HAP-1 (cell line): ENCODE measurements around the gene SLC41A3.

Experiments
- DNase-seq, 2 experiments: peaks; one replicate each; pipeline ENCODE4 v3.0.0-alpha.2; 2016 to 2020; ENCODE audit warnings: low spot score in 2 of 2
- H3K27me3 ChIP-seq: fragments of 250-450 bp; sonication (Bioruptor Pico); 2 replicates; pipeline ENCODE4 v1.5.1; 2020; ENCODE audit warnings: low read depth, mild to moderate bottlenecking, moderate library complexity
- H3K36me3 ChIP-seq: fragments of 250-450 bp; sonication (Bioruptor Pico); replicated peaks from 2 replicates; pipeline ENCODE4 v1.5.1; 2020; ENCODE audit warnings: mild to moderate bottlenecking
- H3K4me1 ChIP-seq: fragments of 250-450 bp; sonication (Bioruptor Pico); 2 replicates; pipeline ENCODE4 v1.5.1; 2020; ENCODE audit warnings: mild to moderate bottlenecking
- H3K4me3 ChIP-seq: fragments of 250-450 bp; sonication (Bioruptor Pico); 2 replicates; pipeline ENCODE4 v1.5.1; 2020; ENCODE audit warnings: mild to moderate bottlenecking, moderate library complexity
- H3K9me3 ChIP-seq: fragments of 250-450 bp; sonication (Bioruptor Pico); 2 replicates; pipeline ENCODE4 v1.5.1; 2020; ENCODE audit warnings: mild to moderate bottlenecking, moderate library complexity
- in situ Hi-C: fragments of 300-500 bp; cut with MboI; formaldehyde crosslinking; loops from 3 replicates; pipeline ENCODE4 v1.14.3; 2020; ENCODE audit warnings: low sequenced_read_pairs, inconsistent platforms, mixed read lengths

The SLC41A3 gene

DNA sequence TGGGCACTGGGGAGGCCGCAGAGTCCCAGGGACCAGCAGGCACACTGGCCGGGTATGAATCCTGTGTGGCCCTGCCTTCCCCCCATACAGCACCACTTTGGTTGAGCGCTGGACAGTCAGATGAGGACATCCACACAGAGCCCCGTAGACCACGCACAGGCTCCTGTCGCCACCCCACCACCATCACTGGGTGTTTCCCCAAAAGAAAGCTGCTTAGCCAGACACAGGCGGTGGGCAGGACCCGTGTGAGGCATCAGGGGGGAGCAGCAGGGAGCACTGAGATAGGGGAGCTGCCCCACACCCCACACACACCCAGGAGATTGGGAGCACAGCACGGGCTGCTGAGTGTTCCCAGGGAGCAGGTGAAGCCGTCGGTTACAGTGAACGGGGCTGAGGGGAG lies 42.4 kb upstream of the SLC41A3 start:
- Histone ChIP-seq H3K4me3 (no peak overlapping the region), H3K4me1 (no peaks in the 10 kb centered on the region), H3K36me3 (no peaks in the 10 kb centered on the region), H3K27me3 (no peaks in the 10 kb centered on the region), H3K9me3 (no peaks in the 10 kb centered on the region)
- DNase-seq: no peak
- in situ Hi-C loops: no loop called here

DNA sequence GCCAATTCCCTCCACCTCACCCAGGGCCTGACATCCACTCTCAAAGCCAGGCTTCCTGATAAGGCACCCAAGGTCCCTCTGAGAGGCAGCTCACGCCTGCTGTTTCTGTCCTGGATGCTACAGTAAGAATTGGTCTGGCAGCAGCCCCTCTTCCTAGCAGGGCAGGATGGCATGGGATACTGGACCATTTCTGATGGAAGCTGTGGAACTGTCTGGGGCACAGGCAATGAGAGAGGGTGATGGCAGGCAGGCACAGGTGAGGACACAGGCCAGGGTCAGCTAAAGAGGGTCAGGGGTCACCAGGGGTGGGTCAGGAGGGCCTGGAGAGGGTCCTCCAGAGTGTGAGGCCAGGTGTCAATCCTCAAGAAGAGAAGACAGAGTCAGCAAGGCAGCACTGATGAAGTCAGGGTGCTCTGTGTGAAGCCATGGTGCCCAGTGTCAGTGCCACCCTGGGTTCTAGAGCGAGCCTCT lies 41.9 kb upstream of the SLC41A3 start:
- DNase-seq: peak in 1 of 2 experiments; percentile 4
- no peaks in the 10 kb centered on the region for H3K36me3 ChIP-seq
- no peaks in the 10 kb centered on the region for H3K9me3 ChIP-seq
- in situ Hi-C loops: no loop called here
- no peak overlapping the region for H3K4me3 ChIP-seq
- no peaks in the 10 kb centered on the region for H3K4me1 ChIP-seq
- H3K27me3 ChIP-seq: no peaks in the 10 kb centered on the region

DNA sequence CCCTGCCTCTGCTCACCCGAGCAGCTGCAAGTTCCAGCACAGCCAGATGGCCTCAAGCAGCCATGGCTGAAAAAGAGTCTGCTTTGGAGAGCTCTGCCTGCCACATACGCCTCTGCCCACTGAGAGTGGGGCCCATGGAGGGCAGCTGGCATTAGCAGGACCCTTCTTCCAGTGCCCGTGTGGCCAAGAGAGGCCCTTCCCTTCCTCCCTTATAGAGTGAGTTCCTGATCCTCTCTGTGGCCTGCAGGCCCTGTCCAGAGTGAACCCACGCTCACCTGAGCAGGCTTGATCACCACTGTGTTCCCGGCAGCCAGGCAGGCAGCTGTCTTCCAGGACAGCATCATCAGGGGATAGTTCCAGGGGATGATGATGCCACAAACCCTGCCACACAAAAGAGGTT lies 41.4 kb upstream of the SLC41A3 start:
- DNase-seq: peak in 1 of 2 experiments; percentile 2
- no peaks in the 10 kb centered on the region for H3K36me3 ChIP-seq
- H3K9me3 ChIP-seq: no peaks in the 10 kb centered on the region
- H3K4me1 ChIP-seq: no peaks in the 10 kb centered on the region
- in situ Hi-C loops: no loop called here
- H3K4me3 ChIP-seq: no peak overlapping the region
- no peaks in the 10 kb centered on the region for H3K27me3 ChIP-seq

DNA sequence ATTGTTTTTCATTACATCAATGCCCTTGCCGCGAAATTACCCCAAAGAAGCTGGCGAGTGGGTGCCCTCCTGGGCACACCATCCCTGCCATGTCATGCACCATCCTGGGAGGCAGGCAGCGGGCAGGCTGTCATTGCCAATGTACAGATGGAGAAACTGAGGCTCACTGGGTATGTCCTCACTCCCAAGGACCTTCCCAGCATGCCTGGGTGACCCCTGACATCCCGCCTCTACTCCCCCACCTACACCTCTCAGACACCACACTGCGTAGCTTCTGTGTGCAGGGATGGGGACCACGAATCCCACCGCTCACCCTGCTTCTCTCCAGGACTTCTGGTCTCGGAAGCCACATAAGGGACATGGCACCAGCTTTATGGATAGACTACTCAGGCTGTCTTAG lies 41.0 kb upstream of the SLC41A3 start:
- DNase-seq: peak in 1 of 2 experiments; percentile 4
- Histone ChIP-seq H3K36me3 (no peaks in the 10 kb centered on the region), H3K9me3 (no peaks in the 10 kb centered on the region), H3K27me3 (no peaks in the 10 kb centered on the region), H3K4me3 (no peak overlapping the region), H3K4me1 (no peaks in the 10 kb centered on the region)
- in situ Hi-C loops: no loop called here

DNA sequence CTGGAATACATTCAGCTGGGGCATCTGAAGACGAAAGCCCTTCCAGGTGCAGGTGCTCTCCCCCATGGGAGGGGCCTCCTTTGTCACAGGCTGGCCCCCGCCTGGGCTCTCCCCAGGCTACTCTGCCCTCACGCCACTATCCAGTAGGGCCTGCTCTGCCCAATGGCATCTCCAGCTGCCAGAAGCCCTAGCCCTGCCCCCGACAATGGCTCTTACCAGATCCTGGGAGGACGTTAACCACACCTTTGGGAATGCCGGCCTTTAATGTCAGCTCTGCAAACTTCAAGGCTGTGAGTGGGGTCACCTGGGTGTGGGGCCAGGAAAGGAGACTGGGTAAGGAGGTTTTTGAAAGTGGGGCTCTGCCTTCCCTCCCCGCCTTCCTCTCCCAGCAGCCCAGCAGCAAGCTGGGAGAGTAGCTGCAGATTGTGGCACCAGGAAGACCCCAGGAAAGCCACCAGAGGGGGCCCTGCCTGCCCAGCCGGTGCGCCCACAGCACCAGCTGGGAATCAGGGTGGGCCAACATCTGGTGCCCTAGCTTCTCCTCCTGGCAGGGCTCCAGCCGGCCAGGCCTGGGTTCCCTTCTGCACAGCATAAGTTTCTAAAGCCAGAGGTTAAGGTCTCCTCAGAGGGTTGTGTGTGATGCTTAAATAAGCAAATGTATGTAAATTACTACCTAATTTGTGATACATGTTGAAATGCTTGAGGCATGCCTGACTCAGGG lies 40.4 kb upstream of the SLC41A3 start:
- in situ Hi-C loops: no loop called here
- Histone ChIP-seq H3K36me3 (no peaks in the 10 kb centered on the region), H3K27me3 (no peaks in the 10 kb centered on the region), H3K9me3 (no peaks in the 10 kb centered on the region), H3K4me3 (no peak overlapping the region), H3K4me1 (no peaks in the 10 kb centered on the region)
- DNase-seq: peak in 1 of 2 experiments; percentile 7

DNA sequence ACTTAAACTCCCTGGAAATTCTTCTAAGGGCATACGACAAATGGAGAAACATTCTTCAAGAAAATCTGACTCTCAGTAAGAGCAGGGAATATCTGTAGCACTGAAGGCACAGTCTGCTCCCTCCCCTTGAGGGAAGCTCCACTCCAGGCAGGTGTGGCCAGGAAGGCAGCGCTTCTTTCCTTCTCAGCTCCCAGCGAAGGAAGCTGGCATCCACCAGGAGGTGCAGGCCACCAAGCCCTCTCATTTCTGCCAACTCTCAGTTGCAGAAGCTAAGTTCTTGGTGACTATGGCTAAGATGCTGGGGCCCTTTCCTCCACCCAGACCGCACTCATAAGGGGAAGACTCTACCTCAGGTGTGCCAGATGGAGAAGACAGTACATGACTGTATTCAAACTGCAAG lies 37.7 kb upstream of the SLC41A3 start:
- no peak for DNase-seq
- Histone ChIP-seq H3K27me3 (no peaks in the 10 kb centered on the region), H3K9me3 (no peaks in the 10 kb centered on the region), H3K4me1 (no peaks in the 10 kb centered on the region), H3K4me3 (no peak overlapping the region), H3K36me3 (no peaks in the 10 kb centered on the region)
- in situ Hi-C loops: no loop called here

DNA sequence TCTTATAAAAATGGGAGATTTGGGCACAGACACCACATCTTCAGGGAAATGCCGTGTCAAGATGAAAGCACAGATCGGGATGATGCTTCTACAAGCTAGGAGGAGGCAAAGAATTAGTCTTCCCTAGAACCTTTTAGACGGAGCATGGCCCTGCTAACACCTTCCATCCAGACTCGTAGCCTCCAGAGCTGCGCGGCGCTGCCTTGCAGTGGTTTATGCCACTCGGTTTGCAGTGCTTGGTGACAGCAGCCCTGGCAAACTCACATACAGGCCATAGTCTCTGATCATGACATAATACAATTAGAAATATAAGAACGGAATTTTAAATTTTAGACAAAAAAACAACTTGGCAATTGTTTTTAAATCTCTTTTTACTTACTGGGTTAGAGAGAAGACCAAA lies 37.1 kb upstream of the SLC41A3 start:
- Histone ChIP-seq H3K36me3 (no peaks in the 10 kb centered on the region), H3K27me3 (no peaks in the 10 kb centered on the region), H3K4me3 (no peak overlapping the region), H3K9me3 (no peaks in the 10 kb centered on the region), H3K4me1 (no peaks in the 10 kb centered on the region)
- in situ Hi-C loops: no loop called here
- no peak for DNase-seq

DNA sequence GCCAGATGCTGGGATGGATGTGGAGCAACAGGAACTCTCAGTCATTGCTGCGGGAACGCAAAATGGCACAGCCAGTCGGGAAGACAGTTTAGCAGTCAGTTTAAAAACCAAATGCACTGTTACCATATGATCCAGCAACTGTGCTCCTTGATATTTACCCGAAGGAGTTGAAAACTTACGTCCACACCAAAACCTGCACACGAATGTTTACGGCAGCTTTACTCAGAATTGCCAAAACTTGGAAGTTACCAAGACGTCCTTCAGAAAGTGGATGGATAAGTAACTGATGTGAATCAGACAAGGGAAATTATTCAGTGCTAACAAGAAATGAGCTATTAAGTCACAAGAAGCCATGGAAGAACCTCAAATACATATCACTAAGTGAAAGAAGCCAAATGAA lies 36.1 kb upstream of the SLC41A3 start:
- no peaks in the 10 kb centered on the region for H3K27me3 ChIP-seq
- H3K36me3 ChIP-seq: no peaks in the 10 kb centered on the region
- in situ Hi-C loops: no loop called here
- no peak for DNase-seq
- no peak overlapping the region for H3K4me3 ChIP-seq
- H3K9me3 ChIP-seq: no peaks in the 10 kb centered on the region
- H3K4me1 ChIP-seq: no peaks in the 10 kb centered on the region

DNA sequence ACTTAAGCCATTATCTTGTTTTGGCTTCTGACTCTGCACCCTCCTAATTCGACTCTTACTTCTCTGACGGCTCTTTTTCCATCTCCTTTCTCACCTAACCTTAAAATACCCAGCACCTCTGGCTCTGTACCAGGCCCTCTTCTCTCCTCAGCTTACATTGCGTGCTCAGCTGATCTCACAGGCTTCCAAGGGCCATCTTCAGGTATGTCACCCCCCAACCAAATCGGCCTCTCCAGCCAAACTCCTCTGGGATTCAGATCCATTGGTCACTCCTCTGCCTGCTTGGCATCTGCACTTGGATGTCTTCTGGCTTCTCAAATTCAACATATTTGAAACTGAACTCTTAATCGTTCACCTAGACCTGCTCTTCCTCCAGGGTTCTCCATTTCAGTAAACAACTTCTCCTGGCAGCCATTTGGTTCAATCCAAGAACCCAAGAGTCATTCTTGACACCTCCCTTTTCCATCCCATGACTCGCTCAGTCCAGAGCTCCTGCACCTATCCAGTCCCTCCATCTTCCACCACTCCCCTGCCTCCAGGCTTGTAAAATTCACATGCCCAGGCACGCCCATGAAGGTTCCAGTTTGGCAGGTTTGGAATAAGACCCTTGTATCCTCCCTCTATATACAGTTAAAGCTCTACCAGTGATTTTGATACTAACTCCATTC lies 35.2 kb upstream of the SLC41A3 start:
- H3K27me3 ChIP-seq: no peaks in the 10 kb centered on the region
- in situ Hi-C loops: no loop called here
- no peak for DNase-seq
- no peak overlapping the region for H3K4me3 ChIP-seq
- no peaks in the 10 kb centered on the region for H3K4me1 ChIP-seq
- H3K36me3 ChIP-seq: no peaks in the 10 kb centered on the region
- H3K9me3 ChIP-seq: no peaks in the 10 kb centered on the region

DNA sequence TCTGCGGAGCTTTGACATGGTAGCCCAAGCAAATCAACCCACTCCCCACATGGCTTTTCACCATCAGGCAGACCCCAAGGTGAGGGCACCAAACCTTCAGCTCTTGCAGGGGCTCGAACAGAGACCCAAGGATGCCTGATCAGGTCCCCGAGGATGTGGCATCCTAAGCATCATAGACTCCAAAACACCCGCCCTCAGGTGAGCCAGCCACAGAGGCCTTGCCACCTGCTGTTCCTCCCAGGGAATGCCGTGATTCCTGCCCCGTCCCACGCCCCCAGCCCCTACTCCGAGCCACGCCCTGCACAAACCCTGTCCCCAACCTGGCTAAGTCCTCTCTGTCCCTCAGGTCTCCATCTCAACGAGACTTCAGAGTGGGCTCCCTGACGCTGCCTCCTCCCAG lies 34.7 kb upstream of the SLC41A3 start:
- DNase-seq: no peak
- Histone ChIP-seq H3K27me3 (no peaks in the 10 kb centered on the region), H3K4me1 (no peaks in the 10 kb centered on the region), H3K36me3 (no peaks in the 10 kb centered on the region), H3K9me3 (no peaks in the 10 kb centered on the region), H3K4me3 (no peak overlapping the region)
- in situ Hi-C loops: no loop called here

DNA sequence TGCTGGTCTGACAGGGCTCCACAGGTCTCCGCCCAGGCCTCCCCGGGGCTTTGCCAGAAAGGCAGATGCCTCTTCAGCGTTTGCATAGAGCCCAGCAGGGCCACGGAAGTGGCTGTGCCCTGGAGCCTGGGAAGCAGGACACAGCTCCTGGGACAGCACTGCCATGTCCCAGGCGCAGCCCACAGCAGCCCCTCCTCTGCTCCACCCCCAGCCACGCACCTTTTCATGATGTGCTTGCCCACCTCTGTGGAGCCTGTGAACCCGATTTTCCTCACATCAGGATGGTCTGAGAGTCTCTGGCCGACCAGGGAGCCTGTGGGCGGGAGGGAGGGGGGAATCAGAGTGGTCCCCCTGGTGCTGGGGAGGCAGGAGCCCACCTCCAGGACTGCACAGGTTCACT lies 33.9 kb upstream of the SLC41A3 start:
- Histone ChIP-seq H3K4me1 (no peaks in the 10 kb centered on the region), H3K36me3 (no peaks in the 10 kb centered on the region), H3K9me3 (no peaks in the 10 kb centered on the region), H3K27me3 (no peaks in the 10 kb centered on the region), H3K4me3 (no peak overlapping the region)
- in situ Hi-C loops: no loop called here
- DNase-seq: no peak

DNA sequence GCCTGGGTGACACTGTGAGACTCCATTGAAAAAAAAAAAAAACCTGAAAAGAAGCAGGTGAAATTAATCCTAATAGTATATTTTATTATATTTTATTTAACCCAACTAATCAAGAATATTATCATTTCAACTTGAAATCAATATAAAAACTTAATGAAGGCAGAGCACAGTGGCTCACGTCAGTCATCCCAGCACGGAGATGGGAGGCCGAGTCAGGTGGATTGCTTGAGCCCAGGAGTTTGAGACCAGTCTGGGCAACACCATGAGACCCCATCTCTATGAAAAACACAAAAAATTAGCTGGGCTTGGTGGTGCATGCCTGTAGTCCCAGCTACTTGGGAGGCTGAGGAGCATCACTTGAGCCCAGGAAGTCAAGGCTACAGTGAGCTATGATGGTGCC lies 33.3 kb upstream of the SLC41A3 start:
- Histone ChIP-seq H3K36me3 (no peaks in the 10 kb centered on the region), H3K4me1 (no peaks in the 10 kb centered on the region), H3K4me3 (no peak overlapping the region), H3K9me3 (no peaks in the 10 kb centered on the region), H3K27me3 (no peaks in the 10 kb centered on the region)
- in situ Hi-C loops: no loop called here
- DNase-seq: no peak

DNA sequence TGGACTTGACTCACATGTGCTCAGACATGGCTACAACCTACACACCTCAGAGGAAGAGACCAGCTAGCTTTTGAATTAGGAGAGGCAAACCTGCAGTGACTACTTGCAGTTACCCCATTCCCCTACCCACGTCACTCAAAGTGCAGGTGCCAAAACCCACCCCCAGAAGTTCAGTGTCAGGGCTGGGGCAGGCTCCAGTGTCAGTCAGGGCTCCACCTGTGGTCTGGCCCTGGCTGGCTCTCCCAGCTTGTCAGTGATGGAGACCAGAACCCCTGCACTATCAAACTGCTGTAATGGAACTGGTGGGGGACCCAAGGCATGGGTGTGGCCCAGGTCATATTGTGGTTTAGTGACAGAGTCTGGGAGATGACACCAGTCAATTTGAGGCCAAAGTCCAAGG lies 32.6 kb upstream of the SLC41A3 start:
- in situ Hi-C loops: no loop called here
- H3K4me1 ChIP-seq: no peaks in the 10 kb centered on the region

DNA sequence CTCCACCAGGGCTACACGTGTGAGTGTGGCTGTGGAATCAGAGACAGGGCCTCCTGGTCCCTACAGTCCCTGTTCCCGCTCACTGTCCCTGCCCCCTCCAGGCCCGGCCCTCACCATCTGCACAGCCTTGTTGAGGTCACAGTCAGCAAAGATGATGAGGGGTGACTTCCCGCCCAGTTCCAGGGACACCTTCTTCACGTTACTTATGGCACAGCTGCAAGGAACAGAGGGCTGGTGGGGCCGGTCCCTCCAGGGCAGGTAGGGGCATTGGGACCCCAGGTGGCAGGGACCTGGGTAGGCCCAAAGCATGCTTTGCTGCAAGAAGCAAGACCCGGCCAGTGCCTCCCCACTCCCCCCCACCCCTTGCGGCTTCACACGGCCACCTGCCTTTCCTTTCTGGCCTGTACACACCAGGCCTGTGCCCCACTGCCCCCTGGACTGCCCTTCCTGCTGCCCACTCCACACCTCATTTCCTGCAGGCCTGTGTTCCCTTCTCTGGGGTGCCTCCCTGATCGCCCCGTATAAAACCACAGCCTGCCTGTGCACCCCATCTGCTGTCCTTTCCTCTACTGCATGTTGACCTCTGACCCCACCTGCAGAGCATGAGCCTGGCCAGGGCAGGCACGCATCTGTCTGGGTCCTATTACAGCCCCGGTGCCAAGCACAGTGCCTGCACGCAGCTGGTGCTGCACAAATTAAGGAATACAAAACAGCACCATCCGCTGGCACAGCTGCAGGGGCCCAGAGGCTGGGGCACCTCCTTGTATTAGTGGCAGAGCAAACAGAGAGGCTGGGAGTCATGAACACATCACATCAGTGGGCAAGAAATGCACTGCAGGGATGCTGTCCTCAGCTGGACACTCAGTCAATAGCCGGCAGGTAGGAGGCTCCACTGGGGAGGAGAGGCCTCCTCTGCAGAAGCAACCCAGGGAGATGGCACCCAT lies 30.8 kb upstream of the SLC41A3 start:
- Histone ChIP-seq H3K9me3 (no peaks in the 10 kb centered on the region), H3K4me1 (no peaks in the 10 kb centered on the region), H3K27me3 (no peaks in the 10 kb centered on the region), H3K36me3 (no peaks in the 10 kb centered on the region), H3K4me3 (no peak overlapping the region)
- in situ Hi-C loops: no loop called here
- DNase-seq: no peak

More for the DNA sequence above, 32.6 kb upstream of the SLC41A3 start:
- DNase-seq: no peak
- Histone ChIP-seq H3K4me3 (no peak overlapping the region), H3K27me3 (no peaks in the 10 kb centered on the region), H3K9me3 (no peaks in the 10 kb centered on the region), H3K36me3 (no peaks in the 10 kb centered on the region)
